ENCODE measurements around the gene STIP1. TPM values are rescaled to one million over a fixed set of nuclear protein-coding genes. Genes with fewer than 3 reads are reported as not detected.
A peak's percentile ranks its signal among the peaks of the same experiment; 100 is the strongest.

Gene STIP1
- total RNA-seq, 2 donors from 2014 or later: 431 to 450 TPM

- peak overlapping the region; percentile 13 to 68 for H3K27ac Mint-ChIP-seq
- H3K4me3 Mint-ChIP-seq: no peak overlapping the region
- no peak for DNase-seq (ENCODE audit: low spot score)
- no peaks in the 10 kb centered on the region for H3K27me3 Mint-ChIP-seq
- H3K36me3 Mint-ChIP-seq: peaks cover 14% of the 10 kb centered on the region
- no peaks in the 10 kb centered on the region for H3K9me3 Mint-ChIP-seq
- peaks cover 27 to 41% of the 10 kb centered on the region in 2 donors for H3K4me1 Mint-ChIP-seq (ENCODE audit: low read depth in 2 of 2)
- no peak for ATAC-seq
Measured at GRCh38 chr11:64211181-64211872, 25.4 kb downstream of the STIP1 start.

- peaks cover 18% of the 10 kb centered on the region for H3K36me3 Mint-ChIP-seq
- H3K27me3 Mint-ChIP-seq: no peaks in the 10 kb centered on the region
- H3K27ac Mint-ChIP-seq: no peak overlapping the region
- ATAC-seq (no peak), DNase-seq (ENCODE audit: low spot score) (no peak)
- peaks cover 18 to 31% of the 10 kb centered on the region in 2 donors for H3K4me1 Mint-ChIP-seq (ENCODE audit: low read depth in 2 of 2)
- H3K9me3 Mint-ChIP-seq: no peaks in the 10 kb centered on the region
- no peak overlapping the region for H3K4me3 Mint-ChIP-seq
Measured at GRCh38 chr11:64216879-64217278, 30.9 kb downstream of the STIP1 start.

- Mint-ChIP-seq H3K4me1 (ENCODE audit: low read depth in 2 of 2) (peaks cover 12 to 18% of the 10 kb centered on the region in 2 donors), H3K36me3 (peaks cover 10% of the 10 kb centered on the region), H3K4me3 (no peak overlapping the region), H3K27me3 (no peaks in the 10 kb centered on the region), H3K27ac (peak overlapping the region; percentile 11 to 78), H3K9me3 (no peaks in the 10 kb centered on the region)
- no peak for DNase-seq (ENCODE audit: low spot score)
- ATAC-seq: no peak
Measured at GRCh38 chr11:64218628-64219353, 32.8 kb downstream of the STIP1 start.

GRCh38 chr11:64219354-64219684 is 33.3 kb downstream of the STIP1 start:
- Mint-ChIP-seq H3K27me3 (no peaks in the 10 kb centered on the region), H3K27ac (no peak overlapping the region), H3K36me3 (peaks cover 10% of the 10 kb centered on the region), H3K4me1 (ENCODE audit: low read depth in 2 of 2) (peaks cover 12 to 16% of the 10 kb centered on the region in 2 donors), H3K4me3 (no peak overlapping the region), H3K9me3 (no peaks in the 10 kb centered on the region)
- ATAC-seq (no peak), DNase-seq (ENCODE audit: low spot score) (no peak)

GRCh38 chr11:64219755-64220154 is 33.8 kb downstream of the STIP1 start:
- no peak overlapping the region for H3K4me3 Mint-ChIP-seq
- no peak overlapping the region for H3K27ac Mint-ChIP-seq
- peaks cover 10% of the 10 kb centered on the region for H3K36me3 Mint-ChIP-seq
- no peaks in the 10 kb centered on the region for H3K27me3 Mint-ChIP-seq
- DNase-seq (ENCODE audit: low spot score): no peak
- no peaks in the 10 kb centered on the region for H3K9me3 Mint-ChIP-seq
- no peak for ATAC-seq
- peaks cover 12 to 16% of the 10 kb centered on the region in 2 donors for H3K4me1 Mint-ChIP-seq (ENCODE audit: low read depth in 2 of 2)

GRCh38 chr11:64220271-64220670 is 34.3 kb downstream of the STIP1 start:
- Mint-ChIP-seq H3K27ac (no peak overlapping the region), H3K9me3 (no peaks in the 10 kb centered on the region), H3K36me3 (peaks cover 6% of the 10 kb centered on the region), H3K27me3 (no peaks in the 10 kb centered on the region), H3K4me3 (no peak overlapping the region), H3K4me1 (ENCODE audit: low read depth in 2 of 2) (peaks cover 10 to 13% of the 10 kb centered on the region in 2 donors)
- ATAC-seq (no peak), DNase-seq (ENCODE audit: low spot score) (no peak)

GRCh38 chr11:64220798-64221197 is 34.8 kb downstream of the STIP1 start:
- Mint-ChIP-seq H3K36me3 (peaks cover 4% of the 10 kb centered on the region), H3K27me3 (no peaks in the 10 kb centered on the region), H3K9me3 (no peaks in the 10 kb centered on the region), H3K27ac (no peak overlapping the region), H3K4me3 (no peak overlapping the region), H3K4me1 (ENCODE audit: low read depth in 2 of 2) (peaks cover 11 to 15% of the 10 kb centered on the region in 2 donors)
- ATAC-seq (no peak), DNase-seq (ENCODE audit: low spot score) (no peak)

GRCh38 chr11:64222651-64223000 is 36.7 kb downstream of the STIP1 start:
- no peak overlapping the region for H3K27ac Mint-ChIP-seq
- no peak for DNase-seq (ENCODE audit: low spot score)
- H3K4me3 Mint-ChIP-seq: no peak overlapping the region
- H3K27me3 Mint-ChIP-seq: no peaks in the 10 kb centered on the region
- no peaks in the 10 kb centered on the region for H3K36me3 Mint-ChIP-seq
- no peak for ATAC-seq
- peaks cover 16 to 19% of the 10 kb centered on the region in 2 donors for H3K4me1 Mint-ChIP-seq (ENCODE audit: low read depth in 2 of 2)
- no peaks in the 10 kb centered on the region for H3K9me3 Mint-ChIP-seq

- H3K27me3 Mint-ChIP-seq: no peaks in the 10 kb centered on the region
- H3K27ac Mint-ChIP-seq: no peak overlapping the region
- ATAC-seq (no peak), DNase-seq (ENCODE audit: low spot score) (peak; percentile 60)
- H3K4me3 Mint-ChIP-seq: no peak overlapping the region
- peaks cover 20% of the 10 kb centered on the region in 2 donors for H3K4me1 Mint-ChIP-seq (ENCODE audit: low read depth in 2 of 2)
- H3K9me3 Mint-ChIP-seq: no peaks in the 10 kb centered on the region
- H3K36me3 Mint-ChIP-seq: no peaks in the 10 kb centered on the region
Measured at GRCh38 chr11:64223001-64223651, 37.2 kb downstream of the STIP1 start.

- H3K4me3 Mint-ChIP-seq: peak overlapping the region; percentile 84
- H3K9me3 Mint-ChIP-seq: no peaks in the 10 kb centered on the region
- H3K27ac Mint-ChIP-seq: peak overlapping the region; percentile 79 to 80
- H3K36me3 Mint-ChIP-seq: no peaks in the 10 kb centered on the region
- DNase-seq (ENCODE audit: low spot score) (peak; percentile 53), ATAC-seq (no peak)
- no peaks in the 10 kb centered on the region for H3K27me3 Mint-ChIP-seq
- peaks cover 15 to 18% of the 10 kb centered on the region in 2 donors for H3K4me1 Mint-ChIP-seq (ENCODE audit: low read depth in 2 of 2)
Measured at GRCh38 chr11:64224151-64224890, 38.4 kb downstream of the STIP1 start.

- Mint-ChIP-seq H3K27me3 (no peaks in the 10 kb centered on the region), H3K27ac (peak overlapping the region; percentile 79 to 80), H3K4me1 (ENCODE audit: low read depth in 2 of 2) (peaks cover 20 to 25% of the 10 kb centered on the region in 2 donors), H3K4me3 (peak overlapping the region; percentile 84), H3K36me3 (no peaks in the 10 kb centered on the region), H3K9me3 (no peaks in the 10 kb centered on the region)
- DNase-seq (ENCODE audit: low spot score): no peak
- ATAC-seq: no peak
Measured at GRCh38 chr11:64224891-64225607, 39.1 kb downstream of the STIP1 start.

- H3K36me3 Mint-ChIP-seq: no peaks in the 10 kb centered on the region
- peaks cover 23 to 27% of the 10 kb centered on the region in 2 donors for H3K4me1 Mint-ChIP-seq (ENCODE audit: low read depth in 2 of 2)
- peak within 1 kb of the TSS; percentile 84 for H3K4me3 Mint-ChIP-seq
- peak; percentile 92 for DNase-seq (ENCODE audit: low spot score)
- H3K27me3 Mint-ChIP-seq: no peaks in the 10 kb centered on the region
- peak within 1 kb of the TSS; percentile 79 to 90 for H3K27ac Mint-ChIP-seq
- H3K9me3 Mint-ChIP-seq: no peaks in the 10 kb centered on the region
- ATAC-seq: peak; percentile 83 to 87
Measured at GRCh38 chr11:64225608-64226506, 39.9 kb downstream of the STIP1 start, which contains the start of the genes NUDT22 and TRPT1. Gene NUDT22, plus strand, starts transcription at chr11:64226274. Its CDS starts 379 bp downstream, at chr11:64226653. Gene TRPT1, minus strand, starts transcription at chr11:64226186. Its CDS starts 326 bp downstream, at chr11:64225860.

Data from natural killer cell treated with Interleukin-12 subunit alpha and Interleukin-12 subunit beta and Interleukin-15 and Interleukin-18, amount 100 ng/mL, for 72 hours (primary cell).